ENCODE data around the gene SETD7. TPM values are rescaled to one million over a fixed set of nuclear protein-coding genes. Genes with fewer than 3 reads are reported as not detected.
"Not testable (repeated sequence)": the region's sequence is repeated elsewhere in the genome, so short reads cannot be mapped to it uniquely, and the experiment has no call there.

SETD7 gene
- total RNA-seq, 1 donor from 2014 or later = 59.0 TPM

- Histone ChIP-seq H3K9ac (ENCODE audit: low read depth in 1 of 3, low read length in 3 of 3) (no peak overlapping the region), H3K9me3 (ENCODE audit: control insufficient read depth in 3 of 3, low read length in 3 of 3) (no peaks in the 10 kb centered on the region), H3K4me3 (ENCODE audit: low read length in 3 of 3) (no peak overlapping the region), H3K36me3 (ENCODE audit: control insufficient read depth in 3 of 3, insufficient read depth in 3 of 3, low read length in 3 of 3) (no peaks in the 10 kb centered on the region), H3K27me3 (ENCODE audit: control insufficient read depth in 3 of 3, insufficient read depth in 3 of 3, low read length in 3 of 3) (no peaks in the 10 kb centered on the region), H3K27ac (ENCODE audit: low read depth, low read length) (no peak overlapping the region), H3K4me1 (ENCODE audit: control insufficient read depth in 3 of 3, insufficient read depth in 3 of 3, low read length in 3 of 3) (peaks cover 16 to 28% (median 27%) of the 10 kb centered on the region in 3 donors)
Measured at GRCh38 chr4:139451997-139452396, 104.0 kb downstream of the SETD7 start.

- H3K9ac ChIP-seq (ENCODE audit: low read depth in 1 of 3, low read length in 3 of 3) = no peak overlapping the region
- no peaks in the 10 kb centered on the region for H3K27me3 ChIP-seq (ENCODE audit: control insufficient read depth in 3 of 3, insufficient read depth in 3 of 3, low read length in 3 of 3)
Measured at GRCh38 chr4:139450586-139450985, 105.4 kb downstream of the SETD7 start.

GRCh38 chr4:139447078-139447477 is 108.9 kb downstream of the SETD7 start:
- not testable (repeated sequence) for H3K27me3 ChIP-seq (ENCODE audit: control insufficient read depth in 3 of 3, insufficient read depth in 3 of 3, low read length in 3 of 3); H3K27ac ChIP-seq (ENCODE audit: low read depth, low read length); H3K9ac ChIP-seq (ENCODE audit: low read depth in 1 of 3, low read length in 3 of 3); H3K9me3 ChIP-seq (ENCODE audit: control insufficient read depth in 3 of 3, low read length in 3 of 3); H3K4me1 ChIP-seq (ENCODE audit: control insufficient read depth in 3 of 3, insufficient read depth in 3 of 3, low read length in 3 of 3); H3K36me3 ChIP-seq (ENCODE audit: control insufficient read depth in 3 of 3, insufficient read depth in 3 of 3, low read length in 3 of 3); H3K4me3 ChIP-seq (ENCODE audit: low read length in 3 of 3)

More at GRCh38 chr4:139450586-139450985, 105.4 kb downstream of the SETD7 start:
- Histone ChIP-seq H3K27ac (ENCODE audit: low read depth, low read length) (no peak overlapping the region), H3K9me3 (ENCODE audit: control insufficient read depth in 3 of 3, low read length in 3 of 3) (no peaks in the 10 kb centered on the region), H3K4me1 (ENCODE audit: control insufficient read depth in 3 of 3, insufficient read depth in 3 of 3, low read length in 3 of 3) (peaks cover 16 to 25% (median 22%) of the 10 kb centered on the region in 3 donors), H3K36me3 (ENCODE audit: control insufficient read depth in 3 of 3, insufficient read depth in 3 of 3, low read length in 3 of 3) (no peaks in the 10 kb centered on the region), H3K4me3 (ENCODE audit: low read length in 3 of 3) (no peak overlapping the region)

Other genes starting within 250 kb of the SETD7 start
- gene RAB33B, start 102.1 kb downstream of the SETD7 start, total RNA-seq = 11.5 TPM
- gene MGST2, start 109.6 kb upstream of the SETD7 start, total RNA-seq = 37.6 TPM